Fibroblast of skin of right quadriceps (primary cell): ENCODE measurements around the gene TLE3.

ENCODE experiments used
- DNase-seq: peaks from one replicate; pipeline ENCODE4 v3.0.0-alpha.2; 2013

TLE3 gene

GRCh38 chr15:70082281-70082900 is 15.3 kb downstream of the TLE3 start:
- DNase-seq, result no peak

- no peak for DNase-seq
Observed at GRCh38 chr15:70081612-70082011, 16.1 kb downstream of the TLE3 start.

- DNase-seq, result no peak
Observed at GRCh38 chr15:70080347-70080746, 17.4 kb downstream of the TLE3 start.

- DNase-seq, result no peak
Observed at GRCh38 chr15:70079888-70080287, 17.8 kb downstream of the TLE3 start.

- no peak for DNase-seq
Observed at GRCh38 chr15:70078578-70079417, 18.9 kb downstream of the TLE3 start.

GRCh38 chr15:70077188-70078147 is 20.2 kb downstream of the TLE3 start:
- no peak for DNase-seq

GRCh38 chr15:70074380-70074779 is 23.3 kb downstream of the TLE3 start:
- no peak for DNase-seq

- no peak for DNase-seq
Observed at GRCh38 chr15:70072479-70072878, 25.2 kb downstream of the TLE3 start.

GRCh38 chr15:70071799-70072198 is 25.9 kb downstream of the TLE3 start:
- no peak for DNase-seq

- no peak for DNase-seq
Observed at GRCh38 chr15:70069716-70070115, 28.0 kb downstream of the TLE3 start.

- DNase-seq, result no peak
Observed at GRCh38 chr15:70068783-70069565, 28.7 kb downstream of the TLE3 start.

- no peak for DNase-seq
Observed at GRCh38 chr15:70067681-70068080, 30.0 kb downstream of the TLE3 start.

GRCh38 chr15:70067011-70067410 is 30.7 kb downstream of the TLE3 start:
- DNase-seq, result no peak

- DNase-seq, result peak; percentile 52
Observed at GRCh38 chr15:70066447-70066846, 31.3 kb downstream of the TLE3 start.

- DNase-seq, result no peak
Observed at GRCh38 chr15:70066004-70066403, 31.7 kb downstream of the TLE3 start.

- DNase-seq, result no peak
Observed at GRCh38 chr15:70065006-70065722, 32.6 kb downstream of the TLE3 start.

GRCh38 chr15:70064441-70064840 is 33.3 kb downstream of the TLE3 start:
- DNase-seq, result no peak

GRCh38 chr15:70063980-70064379 is 33.7 kb downstream of the TLE3 start:
- DNase-seq, result no peak

GRCh38 chr15:70063261-70063925 is 34.3 kb downstream of the TLE3 start:
- DNase-seq, result peak; percentile 27

GRCh38 chr15:70062321-70062956 is 35.3 kb downstream of the TLE3 start:
- peak; percentile 99 for DNase-seq
